D721Med (cell line): ENCODE results near the gene GMDS.

ENCODE experiments used
- DNase-seq: peaks from one replicate; pipeline ENCODE4 v3.0.0; 2011; ENCODE audit warnings: low spot score; ENCODE audit not compliant: insufficient read length
- FAIRE-seq: peaks from 2 replicates; lab custom pipeline; 2011; peaks lifted over from hg19 to GRCh38; lab: Jason Lieb, UNC
- CTCF ChIP-seq: IDR thresholded peaks from 2 replicates; pipeline ENCODE4 v1.5.1; 2012; ENCODE audit warnings: mild to moderate bottlenecking, control low read depth; ENCODE audit not compliant: insufficient read depth; ENCODE audit errors: missing control alignments

The GMDS gene

GRCh38 chr6:2055911-2056310 lies 189.5 kb downstream of the GMDS start:
- DNase-seq, result no peak
- no peak for FAIRE-seq
- TF ChIP-seq CTCF, result no peak

GRCh38 chr6:2055143-2055542 lies 190.3 kb downstream of the GMDS start:
- TF ChIP-seq CTCF, result no peak
- no peak for DNase-seq
- FAIRE-seq, result no peak

- FAIRE-seq (no peak), DNase-seq (no peak)
- no peak for TF ChIP-seq CTCF
Measured at GRCh38 chr6:2054516-2055067, 190.8 kb downstream of the GMDS start.

GRCh38 chr6:2053691-2054090 lies 191.7 kb downstream of the GMDS start:
- FAIRE-seq (no peak), DNase-seq (no peak)
- no peak for TF ChIP-seq CTCF

GRCh38 chr6:2047855-2048254 lies 197.6 kb downstream of the GMDS start:
- TF ChIP-seq CTCF, result no peak
- DNase-seq (no peak), FAIRE-seq (no peak)

GRCh38 chr6:2044192-2044591 lies 201.2 kb downstream of the GMDS start:
- no peak for TF ChIP-seq CTCF
- FAIRE-seq (no peak), DNase-seq (no peak)

- FAIRE-seq (no peak), DNase-seq (no peak)
- TF ChIP-seq CTCF, result no peak
Measured at GRCh38 chr6:2042956-2043648, 202.3 kb downstream of the GMDS start.
